ENCODE data around the gene MARF1.
"Not testable (repeated sequence)": the region's sequence is repeated elsewhere in the genome, so short reads cannot be mapped to it uniquely, and the experiment has no call there.

DNA sequence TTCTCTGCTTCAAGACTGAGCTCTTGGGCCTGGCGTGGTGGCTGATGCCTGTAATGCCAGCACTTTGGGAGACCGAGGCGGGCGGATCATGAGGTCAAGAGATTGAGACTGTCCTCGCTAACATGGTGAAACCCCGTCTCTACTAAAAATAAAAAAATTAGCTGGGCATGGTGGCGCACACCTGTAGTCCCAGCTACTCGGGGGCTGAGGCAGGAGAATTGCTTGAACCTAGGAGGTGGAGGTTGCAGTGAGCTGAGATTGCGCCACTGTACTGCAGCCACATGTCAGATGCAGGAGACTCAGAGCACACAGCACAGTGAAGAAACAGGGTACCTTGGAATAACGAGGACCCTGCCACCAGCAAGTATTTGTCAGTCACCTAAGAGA lies 29.2 kb upstream of the MARF1 start:
- TF ChIP-seq POLR2A (IDR thresholded peaks at IDR 0.05; ENCODE audit: low read length); GATA1 (IDR thresholded peaks at IDR 0.05; ENCODE audit: low read depth, low read length): not testable (repeated sequence)
